Ureter (tissue), 1 donor: ENCODE measurements around the gene PCSK5. TPM values are rescaled to one million over a fixed set of nuclear protein-coding genes. Genes with fewer than 3 reads are reported as not detected.
"Not testable (repeated sequence)": the region's sequence is repeated elsewhere in the genome, so short reads cannot be mapped to it uniquely, and the experiment has no call there.

Experiments
- DNase-seq: peaks from one replicate; pipeline ENCODE4 v3.0.0-alpha.2; 2020; ENCODE audit warnings: low spot score
- total RNA-seq: library from RNA; stranded (reverse); gene quantifications from one replicate; pipeline ENCODE4 v1.2.4, GENCODE V29; 2023
- donor health status: DM: yes; HTN: yes; CAD: no.

PCSK5 gene
- total RNA-seq, 1 donor from 2014 or later: 13.8 TPM

DNA sequence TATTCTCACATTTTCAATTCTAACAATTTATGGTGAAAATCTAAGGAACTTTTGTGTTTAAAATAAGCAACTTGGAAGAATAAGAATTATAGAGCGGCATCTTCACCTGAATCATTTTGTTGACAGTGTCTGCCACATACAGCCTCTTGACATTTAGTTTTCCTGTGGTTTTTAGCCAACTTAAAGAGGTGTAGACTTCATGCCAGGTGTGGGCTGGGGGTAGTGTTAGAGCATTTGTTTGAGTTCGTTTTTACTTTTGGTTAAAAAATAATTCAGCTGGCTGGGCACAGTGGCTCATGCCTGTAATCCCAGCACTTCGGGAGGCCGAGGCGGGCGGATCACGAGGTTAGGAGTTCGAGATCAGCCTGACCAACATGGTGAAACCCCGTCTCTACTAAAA lies 72.8 kb downstream of the PCSK5 start:
- not testable (repeated sequence) for DNase-seq

DNA sequence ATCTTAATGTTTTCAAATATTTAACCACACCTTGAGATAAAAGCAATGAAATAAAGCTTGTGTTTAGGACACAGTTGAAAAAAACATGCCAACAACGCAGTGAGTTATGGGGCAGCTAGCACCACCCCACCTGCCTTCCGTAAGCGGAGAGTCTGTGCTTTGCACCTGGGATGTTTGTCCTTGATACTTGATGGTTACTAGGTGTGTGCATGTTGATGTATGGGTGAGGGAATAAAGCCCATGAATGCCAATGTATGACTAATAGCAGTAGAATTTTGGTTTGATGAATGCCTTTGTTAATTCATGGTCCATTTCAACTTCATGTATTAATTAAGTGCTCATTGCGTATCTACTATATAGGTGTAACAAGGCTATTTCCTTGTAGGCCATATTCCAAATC lies 74.0 kb downstream of the PCSK5 start:
- no peak for DNase-seq

DNA sequence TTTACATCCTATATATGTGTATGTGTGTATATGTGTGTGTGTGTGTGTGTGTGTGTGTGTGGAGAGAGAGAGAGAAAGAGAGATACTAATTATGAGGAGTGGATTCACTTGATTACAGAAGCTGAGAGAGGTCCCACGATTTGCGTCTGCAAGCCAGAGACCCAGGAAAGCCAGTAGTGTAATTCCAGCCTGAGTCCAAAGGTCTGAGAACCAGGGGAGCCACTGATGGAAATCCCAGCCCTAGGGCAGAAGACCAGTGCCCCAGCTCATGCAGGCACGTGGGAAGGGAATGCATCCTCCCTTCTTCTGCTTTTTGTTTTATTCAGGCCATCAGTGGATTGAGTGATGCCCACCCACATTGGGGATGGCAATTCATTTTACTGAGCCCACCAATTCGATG lies 74.8 kb downstream of the PCSK5 start:
- no peak for DNase-seq

DNA sequence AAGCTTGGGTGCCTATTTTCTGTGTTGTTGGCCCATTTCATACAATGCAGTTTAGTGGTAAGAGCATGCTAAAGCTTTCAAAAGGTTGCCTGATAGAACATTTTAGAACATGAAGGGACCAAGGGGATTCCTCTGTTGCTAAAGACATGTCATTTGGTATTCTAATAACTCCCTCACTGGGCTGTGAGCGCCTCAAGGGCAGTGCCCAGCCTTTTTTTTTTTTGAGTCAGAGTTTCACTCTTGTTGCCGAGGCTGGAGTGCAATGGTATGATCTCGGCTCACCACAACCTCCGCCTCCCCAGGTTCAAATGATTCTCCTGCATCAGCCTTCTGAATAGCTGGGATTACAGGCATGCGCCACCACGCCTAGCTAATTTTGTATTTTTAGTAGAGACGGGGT lies 77.1 kb downstream of the PCSK5 start:
- no peak for DNase-seq

DNA sequence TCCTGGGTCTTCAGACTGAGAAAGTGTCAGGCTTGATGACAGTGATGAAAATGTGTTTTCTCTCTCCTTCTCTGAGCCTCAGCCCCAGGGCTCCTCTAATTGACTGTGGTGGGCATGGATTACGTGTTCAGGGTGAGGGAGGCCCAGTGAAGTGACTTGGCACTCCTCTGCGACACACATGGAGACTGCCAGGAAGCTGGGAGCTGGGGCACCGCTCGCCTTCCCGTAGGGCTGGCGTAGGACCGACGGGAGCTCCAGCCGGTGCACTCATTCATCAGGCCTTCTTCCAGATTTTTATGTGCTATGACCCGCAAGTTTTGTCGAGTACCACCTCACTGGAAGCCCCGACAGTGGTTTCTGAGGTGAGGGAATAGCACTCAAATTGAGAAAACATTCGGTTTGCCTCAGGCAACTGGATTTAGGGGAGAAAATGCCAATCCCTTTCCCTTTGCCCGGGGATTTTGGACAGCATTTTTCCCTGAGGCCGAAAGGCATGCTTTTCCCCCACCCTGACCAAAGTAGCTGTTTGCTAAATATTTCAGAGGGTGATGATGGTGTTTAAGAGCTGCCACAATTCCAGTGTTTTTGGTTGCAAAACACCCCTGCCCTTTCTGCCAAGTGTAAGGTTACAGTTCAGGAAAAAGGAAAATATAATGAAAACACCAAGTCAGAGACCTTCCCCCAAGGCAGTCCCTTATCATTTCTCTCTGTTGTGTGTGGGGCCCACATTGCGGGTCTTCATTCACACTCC lies 83.7 kb downstream of the PCSK5 start:
- DNase-seq: no peak

DNA sequence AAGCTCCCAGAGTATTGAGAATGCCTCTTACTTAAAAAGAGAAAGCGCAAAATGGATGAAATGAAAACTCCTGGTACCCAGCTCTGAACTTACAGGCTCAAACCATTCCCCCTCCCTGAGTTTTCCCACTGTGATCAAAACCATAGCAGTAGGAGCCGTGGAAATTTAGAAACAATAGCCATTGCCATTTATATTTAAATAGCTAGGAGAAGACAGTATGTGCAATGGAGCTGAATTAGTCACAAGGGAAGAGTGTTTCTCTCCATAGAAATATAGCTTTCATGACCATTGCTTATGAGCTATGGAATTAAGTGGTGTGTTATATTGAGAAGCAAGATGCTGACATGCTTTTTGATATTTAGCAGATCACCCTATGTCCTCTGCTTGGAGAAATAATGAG lies 84.6 kb downstream of the PCSK5 start:
- no peak for DNase-seq

DNA sequence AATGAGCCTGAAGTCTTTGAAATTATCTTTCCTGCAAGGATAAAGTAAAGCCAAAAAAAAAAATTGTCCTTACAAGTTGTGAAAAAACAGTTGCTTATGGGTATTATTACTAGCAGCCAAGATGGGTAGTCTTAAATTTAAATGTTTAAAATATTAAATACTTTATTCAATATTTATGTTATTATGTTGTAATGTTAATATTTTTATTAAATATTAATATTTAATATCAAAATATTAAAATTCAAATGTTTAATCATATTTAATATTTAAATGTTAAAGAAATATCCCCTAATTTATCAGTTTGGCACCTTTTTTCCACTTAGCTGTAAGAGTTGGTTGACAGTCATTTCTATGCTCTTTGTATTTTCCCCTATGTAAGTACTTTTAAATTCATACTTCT lies 86.1 kb downstream of the PCSK5 start:
- DNase-seq: no peak

DNA sequence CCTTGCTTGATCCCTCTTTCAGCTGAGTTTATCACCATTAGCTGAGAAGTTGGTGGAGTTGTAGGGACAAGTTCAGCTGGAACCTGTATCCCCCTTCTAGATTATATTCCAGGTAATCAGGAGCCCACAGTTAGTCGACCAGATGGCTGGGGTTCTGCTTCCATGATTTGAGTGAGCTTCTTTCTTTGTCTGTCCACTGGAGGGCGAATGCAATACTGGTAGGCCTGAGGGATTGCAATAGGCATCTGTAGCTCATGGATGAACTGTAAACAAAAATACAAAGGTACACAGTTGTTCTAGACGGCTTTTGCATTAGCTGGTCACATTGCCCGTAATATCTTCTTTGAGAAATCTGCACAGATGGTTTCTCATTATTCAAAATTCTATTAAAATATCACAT lies 88.9 kb downstream of the PCSK5 start:
- no peak for DNase-seq

DNA sequence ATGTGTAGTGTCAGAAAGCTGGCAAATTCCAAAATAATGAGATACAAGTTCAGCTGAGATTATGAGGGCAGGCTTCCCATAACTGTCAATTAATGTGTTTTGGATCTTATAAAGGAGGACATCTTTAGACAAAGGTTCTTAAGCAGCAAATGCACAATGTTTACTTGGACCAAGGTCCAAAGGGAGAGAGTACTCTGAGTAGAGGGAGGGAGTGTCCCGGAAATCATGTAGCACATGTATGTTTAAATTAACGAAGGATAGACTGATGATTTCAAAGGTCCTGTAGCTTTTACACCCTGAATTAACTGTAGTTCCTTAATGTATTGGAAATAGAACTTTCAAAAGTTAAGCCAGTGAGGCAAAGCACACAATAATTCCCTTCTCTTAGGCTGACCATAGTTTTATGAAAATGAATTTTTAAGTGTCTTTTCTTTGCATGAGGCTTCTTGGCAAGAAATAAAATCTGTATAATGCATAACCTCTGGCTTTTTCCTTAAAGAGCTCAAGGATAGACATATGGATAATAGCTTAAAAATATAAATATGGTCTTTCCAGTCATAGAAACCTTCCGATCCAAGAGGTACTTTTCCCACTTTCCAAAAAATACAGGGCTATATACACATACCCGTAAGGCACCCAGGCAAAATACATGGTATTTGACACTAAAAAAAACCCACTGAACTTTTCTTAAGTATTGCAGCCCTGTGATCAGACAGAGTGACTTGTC lies 93.0 kb downstream of the PCSK5 start:
- no peak for DNase-seq

DNA sequence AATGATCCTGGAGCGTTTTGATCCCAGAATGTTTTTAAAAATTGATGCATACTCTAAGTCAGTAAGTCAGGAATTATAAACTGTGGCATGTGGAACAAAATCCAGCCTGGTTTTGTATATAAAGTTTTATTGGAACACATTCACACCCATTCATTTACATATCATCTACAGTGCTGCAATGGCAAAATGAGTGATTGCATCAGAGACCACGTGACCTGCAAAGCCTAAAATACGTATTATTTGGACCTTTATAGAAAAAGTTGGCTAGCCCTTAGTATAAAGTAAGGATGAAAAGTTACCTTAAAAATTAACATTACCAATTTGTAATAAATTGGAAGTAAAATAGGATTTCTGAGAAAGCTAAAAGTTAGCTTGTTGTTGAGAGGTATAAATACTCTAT lies 95.0 kb downstream of the PCSK5 start:
- no peak for DNase-seq

DNA sequence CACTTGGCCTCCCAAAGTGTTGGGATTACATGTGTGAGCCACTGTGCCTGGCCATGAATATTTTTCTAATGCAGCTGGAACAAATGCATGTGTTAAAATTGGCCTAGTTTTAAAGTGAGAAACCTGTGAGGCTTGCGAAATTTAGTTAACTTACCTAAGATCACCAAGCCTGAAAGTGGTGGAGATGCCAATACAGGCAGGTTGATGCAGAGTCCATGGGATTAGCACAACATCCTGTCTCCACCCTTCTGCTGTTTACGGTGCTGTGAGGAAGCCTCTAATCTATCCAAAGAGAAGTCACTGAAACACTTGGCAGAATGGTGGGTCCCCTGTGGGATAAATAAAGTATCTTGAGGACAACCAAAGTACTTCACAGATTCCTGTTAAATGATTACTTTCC lies 98.2 kb downstream of the PCSK5 start:
- no peak for DNase-seq

DNA sequence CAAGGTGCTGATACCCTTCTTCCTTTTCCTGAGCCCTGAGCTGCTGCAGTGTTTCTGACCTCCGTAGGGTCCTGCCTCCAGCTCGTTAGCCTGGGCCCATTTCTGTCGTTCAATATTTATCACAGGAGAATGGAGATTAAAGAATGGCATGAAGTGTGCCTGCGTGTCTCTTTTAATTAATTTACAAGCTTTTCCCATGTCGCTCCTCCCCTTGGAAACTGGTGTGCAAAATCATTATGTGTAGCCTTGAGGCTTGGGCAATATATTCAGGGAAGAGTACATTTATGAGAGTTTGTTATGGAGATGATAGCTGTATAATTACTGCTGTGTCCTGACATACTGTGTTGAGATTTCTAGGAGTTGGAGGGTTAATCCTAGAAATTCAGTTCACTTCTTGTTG lies 99.7 kb downstream of the PCSK5 start:
- DNase-seq: no peak

DNA sequence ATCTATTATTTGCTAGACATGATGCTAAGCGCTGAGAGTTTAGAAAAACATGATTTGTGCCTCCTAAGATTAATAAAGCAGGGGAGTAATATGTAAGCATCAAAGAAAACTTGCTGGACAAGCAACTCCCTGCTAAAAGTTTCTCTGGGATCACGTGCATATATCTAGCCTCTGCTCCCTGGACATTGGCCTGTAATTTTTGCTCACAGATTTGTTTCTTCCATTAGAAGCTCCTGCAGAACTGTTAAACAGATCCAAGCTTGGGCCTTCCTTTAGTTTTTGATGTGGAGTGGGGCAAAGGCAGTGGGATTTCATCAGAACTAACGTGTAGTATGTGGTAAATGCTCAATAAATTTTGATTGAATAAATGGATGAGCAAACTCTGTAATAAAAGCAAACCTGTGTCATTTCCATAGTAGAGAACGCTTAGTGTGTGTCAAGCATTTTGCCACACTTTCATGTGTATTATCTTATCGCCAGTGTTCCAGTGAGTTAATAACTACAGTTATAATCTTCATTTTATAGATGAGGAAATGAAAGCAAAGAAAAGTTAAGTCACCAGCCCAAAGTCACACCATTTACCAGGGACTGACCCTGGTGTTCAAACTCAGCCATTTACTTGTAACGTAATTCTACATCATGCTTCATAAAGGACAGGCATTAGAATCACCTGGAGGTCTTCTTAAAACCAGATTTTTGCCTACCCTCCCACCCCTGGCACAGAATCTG lies 100.3 kb downstream of the PCSK5 start:
- no peak for DNase-seq

DNA sequence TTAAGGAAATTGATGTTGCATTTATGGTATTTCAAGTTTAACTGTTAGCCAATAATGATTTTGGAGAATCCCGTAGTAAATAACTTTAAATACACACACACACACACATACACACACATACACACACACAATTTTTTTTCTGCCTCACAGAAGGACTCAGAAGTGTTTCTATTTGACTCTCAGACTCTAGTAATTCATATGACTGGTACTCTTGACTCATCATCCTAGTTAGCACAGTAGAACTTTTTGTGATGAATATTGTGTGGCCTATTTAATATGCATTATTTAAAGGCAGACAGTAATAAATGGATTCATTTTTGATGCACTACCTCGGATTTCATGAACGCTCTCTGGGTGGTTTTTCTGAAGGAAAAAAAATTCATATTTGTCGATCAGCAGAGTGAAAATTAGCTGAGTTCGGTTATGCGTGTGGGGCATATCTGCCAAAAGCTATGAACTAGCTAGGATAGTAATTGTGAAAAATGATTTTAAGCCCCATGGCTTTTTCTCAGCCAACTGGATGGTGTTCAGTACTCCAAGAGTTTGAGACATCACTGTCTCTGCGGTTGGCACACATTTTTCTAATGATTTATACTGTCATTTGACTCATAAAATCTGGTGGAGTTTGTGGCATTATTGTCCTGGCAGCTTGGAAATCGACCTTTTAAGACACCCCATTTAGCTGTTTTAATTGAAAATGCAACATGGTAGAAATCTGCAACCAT lies 102.2 kb downstream of the PCSK5 start:
- DNase-seq: no peak

DNA sequence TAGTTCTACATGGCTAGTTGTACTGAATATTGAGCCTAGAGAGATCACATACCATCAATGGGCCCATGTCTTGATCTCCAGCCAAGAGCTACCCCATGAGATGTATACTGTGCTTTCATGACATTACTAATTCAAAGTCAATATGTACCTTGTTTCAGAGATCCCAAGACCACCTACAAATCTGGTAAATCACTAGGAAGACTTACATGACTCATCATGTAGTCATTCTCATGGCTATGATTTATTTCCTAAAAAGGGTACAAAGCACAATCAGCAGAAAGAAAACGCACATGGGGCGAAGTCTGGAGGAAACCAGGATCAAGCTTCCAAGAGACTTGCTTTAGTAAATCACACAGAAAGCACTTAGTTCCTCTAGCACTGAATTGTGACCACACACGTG lies 103.0 kb downstream of the PCSK5 start:
- DNase-seq: no peak

DNA sequence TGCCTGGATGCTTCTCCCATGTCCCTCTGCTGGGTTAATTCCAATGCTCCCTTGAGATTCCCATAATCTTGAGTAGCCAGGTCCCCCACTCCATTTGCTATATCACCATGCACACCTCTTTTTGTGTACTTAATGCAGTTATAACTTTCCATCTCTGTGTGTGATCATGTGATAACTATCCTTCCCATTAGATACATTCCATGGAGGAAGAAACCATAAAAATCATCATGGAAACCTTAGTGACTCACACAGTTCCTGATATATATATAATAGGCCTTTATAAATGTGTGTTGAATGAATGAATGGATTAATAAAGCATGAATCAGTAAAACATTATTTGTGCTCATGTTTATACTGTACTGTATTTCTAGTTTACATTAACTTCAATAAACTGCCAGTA lies 104.6 kb downstream of the PCSK5 start:
- DNase-seq: no peak

DNA sequence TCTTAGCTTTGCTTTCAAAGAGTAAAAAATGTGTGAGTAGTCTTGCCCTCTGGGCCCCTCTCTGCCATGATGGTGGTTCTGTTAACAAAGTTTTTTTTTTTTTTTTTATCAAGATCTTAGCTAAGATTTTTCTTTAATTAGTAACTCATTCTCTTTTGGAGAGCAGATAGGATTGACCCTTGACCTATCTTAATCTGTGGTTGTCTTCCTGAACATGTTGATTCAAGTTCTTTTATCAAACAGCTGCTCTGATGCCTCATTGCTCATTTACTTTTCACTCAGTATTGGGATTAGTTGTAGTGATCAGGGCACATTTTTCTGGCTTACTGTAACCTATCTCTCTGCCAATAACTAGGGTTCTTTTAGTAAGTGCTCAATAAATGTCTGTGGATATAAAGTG lies 106.3 kb downstream of the PCSK5 start:
- no peak for DNase-seq

DNA sequence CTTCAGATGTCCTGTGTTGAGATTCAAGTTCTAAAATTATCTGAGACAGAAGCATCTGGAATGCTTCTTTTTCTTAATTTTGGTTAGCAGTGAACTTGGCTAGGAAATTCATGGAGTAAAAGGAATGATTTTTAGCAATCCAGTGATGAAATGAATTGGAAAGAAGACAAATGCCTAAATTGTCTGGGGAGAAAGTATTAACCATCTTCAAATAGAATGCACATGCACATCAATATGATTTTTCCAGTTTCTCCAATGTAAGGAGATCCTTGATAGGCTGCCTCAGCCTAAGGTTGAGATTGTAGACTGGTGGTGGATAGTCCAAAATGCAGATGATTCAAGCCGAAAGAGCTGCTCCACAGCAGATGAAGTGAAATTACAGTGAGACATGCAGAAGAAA lies 106.7 kb downstream of the PCSK5 start:
- DNase-seq: no peak

DNA sequence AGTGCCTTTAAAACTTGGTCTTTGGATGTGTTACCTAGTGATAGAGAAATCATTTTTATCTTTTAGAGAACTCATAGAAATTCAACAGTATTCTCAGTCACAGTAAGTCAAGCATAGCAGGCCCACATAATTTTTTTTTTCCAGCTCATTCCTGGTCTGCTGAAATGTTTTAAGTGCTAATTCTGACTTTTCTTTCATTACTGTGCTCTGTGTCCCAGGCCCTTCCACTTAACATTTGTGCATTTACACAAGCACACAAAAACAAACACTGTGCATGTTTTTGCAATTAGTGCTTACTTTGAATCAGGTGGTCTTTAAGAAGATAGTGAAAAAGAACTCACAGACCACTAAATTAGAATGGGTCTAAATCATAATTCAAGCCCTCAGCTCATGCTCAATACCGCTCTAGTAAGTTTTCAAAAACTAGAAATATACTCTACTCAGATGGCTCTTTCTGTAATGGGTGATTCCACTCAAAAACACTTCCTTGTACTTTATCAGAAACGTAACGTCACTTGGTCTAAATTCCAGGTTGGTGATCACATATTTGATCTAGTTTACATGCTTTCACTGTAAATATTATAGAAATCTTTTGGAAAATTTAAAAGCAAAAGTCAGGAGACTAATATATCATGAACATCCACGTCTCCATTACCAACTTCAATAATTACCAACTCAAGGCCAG lies 107.8 kb downstream of the PCSK5 start:
- DNase-seq: no peak

DNA sequence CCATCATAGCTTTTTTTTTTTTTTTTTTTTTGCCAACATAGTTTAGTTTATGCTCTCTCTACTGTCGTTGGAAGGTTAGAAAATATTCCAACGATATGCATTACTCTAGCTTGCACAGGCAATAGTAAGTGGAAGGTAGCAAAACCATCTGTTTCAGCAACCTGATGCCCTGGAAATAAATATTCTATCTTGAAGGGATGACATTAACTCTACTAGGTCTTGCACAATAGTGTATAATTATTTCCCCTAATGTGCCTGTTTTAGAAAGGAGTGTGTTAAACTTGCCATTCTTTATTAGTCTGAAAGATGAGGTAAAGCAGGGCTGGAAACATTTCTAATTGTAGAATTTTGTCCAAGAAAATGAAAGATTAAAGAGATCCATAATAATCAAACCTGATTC lies 111.0 kb downstream of the PCSK5 start:
- no peak for DNase-seq

DNA sequence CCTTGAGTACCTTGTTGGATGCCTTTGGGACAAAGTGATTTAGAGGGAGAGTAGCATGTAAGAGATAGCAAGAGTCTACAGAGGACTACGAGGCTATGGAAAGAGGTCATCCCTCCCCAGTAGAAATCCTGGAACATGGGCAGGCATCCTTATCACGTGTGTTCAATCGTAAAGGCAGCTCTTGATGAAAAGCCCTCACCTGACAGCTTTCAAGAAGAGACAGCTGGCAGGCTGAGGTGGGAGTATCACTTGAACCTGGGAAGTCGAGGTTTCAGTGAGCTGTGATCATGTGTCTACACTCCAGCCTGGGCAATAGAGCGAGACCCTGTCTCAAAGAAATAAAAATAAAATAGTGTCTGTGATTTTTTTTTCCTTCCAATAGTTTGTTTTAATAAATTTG lies 112.6 kb downstream of the PCSK5 start:
- DNase-seq: no peak

DNA sequence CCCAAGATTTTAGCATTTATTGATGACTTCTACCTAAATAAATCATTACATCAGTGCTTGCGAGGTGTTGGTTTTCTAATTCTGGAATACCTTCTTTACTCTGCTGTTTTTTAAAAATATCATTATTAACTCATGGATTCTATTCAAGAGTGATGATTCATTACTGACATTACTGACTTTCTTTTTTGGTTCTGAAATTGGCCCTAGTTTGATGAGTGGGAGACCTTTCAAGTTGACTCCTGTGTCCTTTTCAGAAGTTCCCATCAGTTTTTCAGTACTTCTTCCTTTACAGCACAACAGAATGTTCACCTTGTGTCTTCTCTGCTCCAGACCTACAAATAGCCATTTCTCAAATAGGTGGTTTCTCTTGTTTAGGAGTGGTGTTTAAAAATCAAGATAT lies 114.1 kb downstream of the PCSK5 start:
- DNase-seq: no peak
